GM19035 (cell line): Measurements from ENCODE around the gene NAT10.

Source experiments
- ATAC-seq: cut with Tn5 transposase; IDR thresholded peaks from one replicate; pipeline ENCODE4 v1.9.1; 2021; ENCODE audit not compliant: unreplicated experiment

The NAT10 gene

GRCh38 chr11:34148504-34149165 is 43.2 kb downstream of the NAT10 start:
- no peak for ATAC-seq

- ATAC-seq, result no peak
These were observed 43.8 kb downstream of the NAT10 start for GRCh38 chr11:34149274-34149673.

- ATAC-seq, result no peak
These were observed 44.4 kb downstream of the NAT10 start for GRCh38 chr11:34149786-34150185.

- no peak for ATAC-seq
These were observed 45.2 kb downstream of the NAT10 start for GRCh38 chr11:34150494-34151151.

- ATAC-seq, result no peak
These were observed 45.7 kb downstream of the NAT10 start for GRCh38 chr11:34151166-34151565.

- no peak for ATAC-seq
These were observed 46.8 kb downstream of the NAT10 start for GRCh38 chr11:34151916-34152845.

- peak; percentile 51 for ATAC-seq
These were observed 48.8 kb downstream of the NAT10 start for GRCh38 chr11:34154059-34154875.

- no peak for ATAC-seq
These were observed 49.8 kb downstream of the NAT10 start for GRCh38 chr11:34155057-34155756.

- no peak for ATAC-seq
These were observed 50.3 kb downstream of the NAT10 start for GRCh38 chr11:34155757-34156062.

- no peak for ATAC-seq
These were observed 51.7 kb downstream of the NAT10 start for GRCh38 chr11:34157163-34157562.

- ATAC-seq, result no peak
These were observed 53.2 kb downstream of the NAT10 start for GRCh38 chr11:34158661-34159060.

GRCh38 chr11:34160049-34160721 is 54.8 kb downstream of the NAT10 start:
- no peak for ATAC-seq

GRCh38 chr11:34160791-34161190 is 55.4 kb downstream of the NAT10 start:
- no peak for ATAC-seq

- ATAC-seq, result no peak
These were observed 55.9 kb downstream of the NAT10 start for GRCh38 chr11:34161361-34161760.

- ATAC-seq, result no peak
These were observed 56.5 kb downstream of the NAT10 start for GRCh38 chr11:34161812-34162492.

GRCh38 chr11:34162493-34162820 is 57.0 kb downstream of the NAT10 start:
- no peak for ATAC-seq

GRCh38 chr11:34162856-34163255 is 57.4 kb downstream of the NAT10 start:
- ATAC-seq, result no peak

- no peak for ATAC-seq
These were observed 59.7 kb downstream of the NAT10 start for GRCh38 chr11:34165121-34165520.

- no peak for ATAC-seq
These were observed 60.5 kb downstream of the NAT10 start for GRCh38 chr11:34165786-34166555.
